Measurements from ENCODE around the gene GLRX5.

GLRX5 gene

GRCh38 chr14:95518045-95518751, 16.7 kb upstream of the GLRX5 start:
- DNase-seq, result peak; percentile 18 to 27

DNA sequence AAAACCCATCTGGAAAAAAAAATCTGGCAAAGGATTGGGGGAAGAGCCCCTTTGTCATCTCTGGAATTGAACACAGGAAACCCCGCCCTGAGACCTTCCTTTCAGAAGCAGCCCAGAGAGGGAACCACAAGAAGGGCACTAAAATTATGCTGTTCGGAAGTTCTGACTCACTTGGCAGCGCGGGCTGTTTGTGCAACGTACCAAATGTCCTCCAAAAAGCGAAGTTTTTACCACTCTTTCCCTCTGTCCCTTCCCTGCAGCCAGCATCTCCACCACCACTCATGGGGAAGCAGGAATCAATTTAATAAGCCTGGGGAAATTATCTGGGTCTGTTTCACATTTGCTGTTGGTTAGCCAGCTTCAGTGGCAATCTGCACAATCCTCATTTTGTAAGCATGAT, 15.2 kb upstream of the GLRX5 start:
- DNase-seq, result peak; percentile 83 to 91

GRCh38 chr14:95520346-95520745, 14.5 kb upstream of the GLRX5 start:
- peak; percentile 70 to 77 for DNase-seq

- DNase-seq, result no peak
Measured at GRCh38 chr14:95521001-95521400, 13.8 kb upstream of the GLRX5 start.

- peak in 1 of 2 donors; percentile 49 for DNase-seq
Measured at GRCh38 chr14:95522116-95522515, 12.7 kb upstream of the GLRX5 start.

DNA sequence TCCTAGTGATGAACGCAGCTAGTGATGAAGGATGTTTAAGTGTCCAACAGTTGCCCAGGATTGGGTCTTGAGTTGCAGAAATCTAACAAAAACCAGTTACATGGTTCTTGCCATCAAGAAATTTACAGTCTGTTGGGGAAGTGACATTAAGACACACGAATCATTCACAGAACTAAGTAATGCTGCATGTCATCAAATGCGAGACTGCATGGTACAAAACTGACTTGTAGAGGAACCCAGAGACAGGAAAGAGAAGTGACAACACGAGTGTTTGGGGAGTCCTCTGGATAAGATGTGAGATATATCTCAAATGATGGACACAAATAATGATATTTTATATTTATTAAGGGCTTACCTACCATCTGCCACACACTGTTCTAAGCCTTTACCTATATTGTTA, 12.3 kb upstream of the GLRX5 start:
- peak; percentile 67 to 75 for DNase-seq

GRCh38 chr14:95523051-95523814, 11.6 kb upstream of the GLRX5 start:
- peak; percentile 32 to 39 for DNase-seq

- peak; percentile 40 to 50 for DNase-seq
Measured at GRCh38 chr14:95523815-95524448, 10.9 kb upstream of the GLRX5 start.

DNA sequence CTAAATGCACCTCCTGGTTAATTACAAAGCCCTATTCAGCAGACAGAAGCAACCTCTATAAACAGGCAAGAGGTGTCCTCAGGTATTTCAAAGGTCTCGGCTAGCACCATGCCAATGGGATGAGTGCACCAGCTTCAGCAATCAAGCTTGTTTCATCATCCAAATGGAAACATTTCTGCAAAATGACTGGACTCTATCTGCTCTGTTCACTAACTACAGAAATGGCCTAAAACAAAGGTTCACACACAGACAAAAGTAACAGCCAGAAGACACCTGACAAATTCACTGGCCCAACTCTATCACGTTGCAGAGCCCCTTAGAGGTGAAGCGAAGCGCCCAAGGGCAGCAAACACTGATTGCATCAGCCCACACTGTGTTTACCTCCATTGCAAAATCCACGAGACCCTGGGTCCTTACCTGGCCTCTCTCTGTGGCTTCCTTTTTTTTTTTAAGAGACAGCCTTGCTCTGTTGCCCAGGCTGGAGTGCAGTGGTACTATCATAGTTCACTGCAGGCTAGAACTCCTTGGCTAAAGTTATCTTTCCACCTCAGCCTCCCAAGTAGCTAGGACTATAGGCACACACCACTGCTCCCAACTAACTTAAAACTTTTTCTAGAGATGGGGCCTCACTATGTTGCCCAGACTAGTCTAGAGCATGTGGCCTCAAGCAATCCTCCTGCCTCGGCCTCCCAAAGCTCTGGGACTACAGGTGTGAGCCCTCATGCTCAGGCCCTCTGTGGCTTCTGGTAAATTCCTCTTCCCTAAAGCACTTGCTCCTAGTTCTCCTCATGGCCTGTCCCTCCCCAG, 9.9 kb upstream of the GLRX5 start:
- no peak for DNase-seq

- DNase-seq, result no peak
Measured at GRCh38 chr14:95525999-95526398, 8.9 kb upstream of the GLRX5 start.

- DNase-seq, result peak; percentile 33 to 43
Measured at GRCh38 chr14:95526483-95527386, 8.1 kb upstream of the GLRX5 start.

GRCh38 chr14:95527387-95528002, 7.4 kb upstream of the GLRX5 start:
- peak; percentile 52 to 62 for DNase-seq

DNA sequence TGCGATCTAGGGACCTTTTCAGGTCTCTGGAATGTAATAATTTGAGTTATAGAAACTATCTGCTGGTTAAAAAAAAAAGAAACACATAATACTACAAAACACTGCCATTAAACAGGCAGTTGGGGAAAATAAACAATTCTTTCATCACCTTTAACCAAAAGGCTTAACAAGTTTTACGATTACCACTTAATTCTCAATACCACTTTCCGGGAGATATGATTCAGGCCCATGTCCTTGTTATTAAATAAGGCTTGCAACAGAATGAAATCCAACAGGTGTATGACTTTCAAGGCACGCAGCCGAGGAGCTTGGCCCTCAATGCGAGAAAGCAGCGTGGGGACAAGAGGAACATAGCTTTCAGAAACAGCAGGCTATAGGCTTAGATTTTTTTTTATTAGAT, 5.6 kb upstream of the GLRX5 start:
- no peak for DNase-seq

- DNase-seq, result peak in 1 of 2 donors; percentile 34
Measured at GRCh38 chr14:95530473-95531276, 4.2 kb upstream of the GLRX5 start.

DNA sequence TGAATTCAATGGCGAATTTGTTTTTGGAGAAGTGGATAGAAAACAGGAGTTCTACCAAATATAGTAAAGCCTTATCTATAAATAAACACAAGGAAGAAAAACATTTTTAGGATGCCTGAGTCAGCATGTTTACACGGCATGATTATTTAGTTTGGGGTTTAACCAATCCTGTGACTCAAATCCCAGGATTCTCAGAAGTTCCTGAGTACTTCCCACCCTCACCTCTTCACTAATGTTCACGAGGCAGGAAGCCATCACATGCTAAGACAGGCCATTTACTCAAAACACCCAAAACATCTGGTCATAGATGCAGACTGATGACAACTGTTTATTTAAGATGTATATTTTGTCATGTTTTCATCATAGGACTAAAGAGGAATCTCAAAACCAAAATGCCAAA, 3.4 kb upstream of the GLRX5 start:
- peak in 1 of 2 donors; percentile 48 for DNase-seq

- no peak for DNase-seq
Measured at GRCh38 chr14:95531969-95532368, 2.9 kb upstream of the GLRX5 start.

DNA sequence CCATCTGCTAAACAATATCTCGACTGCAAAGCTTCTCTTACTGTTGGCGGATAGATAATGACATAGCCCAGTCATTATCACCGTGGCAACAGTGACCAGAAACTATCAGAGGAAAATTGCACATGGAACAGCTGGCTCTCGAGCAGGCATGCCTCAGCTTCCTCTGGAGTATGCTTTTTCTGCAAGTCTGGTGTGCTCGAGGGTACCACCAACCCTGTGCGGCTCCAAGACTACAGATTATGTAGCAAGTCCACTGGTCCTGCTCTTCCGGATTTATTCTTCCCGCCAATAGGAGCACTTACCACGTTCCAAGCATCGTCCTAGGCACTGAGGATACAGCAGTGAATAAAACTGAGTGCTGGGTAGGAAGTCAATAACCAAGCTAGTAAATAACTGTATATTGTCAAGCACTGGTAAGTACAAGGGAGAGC, 1.4 kb upstream of the GLRX5 start:
- DNase-seq, result peak; percentile 12 to 13

- DNase-seq, result peak; percentile 7 to 18
Measured at GRCh38 chr14:95533822-95534221, 1.0 kb upstream of the GLRX5 start.

DNA sequence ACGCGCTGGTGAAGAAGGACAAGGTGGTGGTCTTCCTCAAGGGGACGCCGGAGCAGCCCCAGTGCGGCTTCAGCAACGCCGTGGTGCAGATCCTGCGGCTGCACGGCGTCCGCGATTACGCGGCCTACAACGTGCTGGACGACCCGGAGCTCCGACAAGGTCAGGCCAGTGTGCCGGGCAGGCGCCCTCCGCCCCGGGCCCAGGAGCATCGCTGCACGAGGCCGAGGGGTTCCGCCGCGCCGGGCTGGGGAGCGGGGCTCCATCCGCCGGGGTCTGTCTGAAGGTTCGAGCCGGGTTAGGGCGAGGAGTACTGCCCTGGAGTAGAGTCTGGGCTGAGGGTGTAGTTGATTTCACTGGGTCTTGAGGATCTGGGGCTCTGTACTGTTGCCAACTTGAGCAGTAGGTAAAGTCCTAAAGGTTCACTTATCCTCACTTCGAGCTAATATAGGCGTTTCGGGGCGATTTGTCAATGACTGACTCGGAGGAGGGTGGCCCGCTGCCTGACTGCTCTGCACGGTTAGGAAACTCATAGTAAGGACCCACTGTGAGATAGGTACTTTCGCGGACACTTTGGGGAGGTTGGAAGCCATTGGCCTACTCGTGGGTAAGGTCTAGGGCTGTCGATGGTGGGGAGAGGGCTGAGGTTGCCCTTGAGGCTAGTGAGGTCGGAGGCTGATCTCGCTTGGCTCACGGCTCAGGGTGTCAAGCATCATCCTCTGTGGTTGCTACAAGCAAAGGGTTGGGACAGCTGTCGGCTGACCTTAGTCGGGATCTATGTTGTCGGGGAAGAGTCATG, 574 bp downstream of the GLRX5 start:
- DNase-seq, result no peak
